Sigmoid colon (tissue), 7 donors: Measurements from ENCODE around the gene IER2. TPM values are rescaled to one million over a fixed set of nuclear protein-coding genes. Genes with fewer than 3 reads are reported as not detected.
A peak's percentile ranks its signal among the peaks of the same experiment; 100 is the strongest.

Source experiments
- DNase-seq: peaks from one replicate; pipeline ENCODE4 v3.0.0-alpha.2; 2019
- H3K27ac ChIP-seq, 4 donors: fragments of 200-600 bp; sonication (generic); one replicate each; pipeline ENCODE4 v1.5.1; 2016 to 2019; ENCODE audit warnings: mild to moderate bottlenecking in 1 of 4
- H3K27me3 ChIP-seq, 3 donors: fragments of 200-600 bp; sonication (generic); one replicate each; pipeline ENCODE4 v1.5.1; 2019; ENCODE audit warnings: mild to moderate bottlenecking in 1 of 3
- H3K36me3 ChIP-seq, 4 donors: fragments of 200-600 bp; sonication (generic); one replicate each; pipeline ENCODE4 v1.5.1; 2016 to 2019
- H3K4me1 ChIP-seq, 4 donors: fragments of 200-600 bp; sonication (generic); one replicate each; pipeline ENCODE4 v1.5.1; 2017 to 2019
- H3K4me3 ChIP-seq, 4 donors: fragments of 200-600 bp; sonication (generic); one replicate each; pipeline ENCODE4 v1.5.1; 2017 to 2019; ENCODE audit warnings: mild to moderate bottlenecking in 2 of 4, moderate library complexity in 1 of 4
- H3K9me3 ChIP-seq, 4 donors: fragments of 200-600 bp in 3 of 4; sonication (generic) in 3 of 4; one replicate each; pipeline versions ENCODE4 v1.5.1 to v1.6.1; 2013 to 2019
- CTCF ChIP-seq, 4 experiments: fragments of 450-650 bp in 3 of 4; fragments of 200-600 bp in 1 of 4; IDR thresholded peaks; one replicate each; pipeline ENCODE4 v1.5.1; 2016 to 2019; ENCODE audit warnings: antibody characterized with exemption in 4 of 4, mild to moderate bottlenecking in 3 of 4, moderate library complexity in 2 of 4
- EP300 ChIP-seq, 4 donors: sonication (generic); formaldehyde crosslinking; IDR thresholded peaks; one replicate each; pipeline ENCODE4 v1.6.1; 2017; ENCODE audit warnings: antibody characterized with exemption in 4 of 4
- POLR2A ChIP-seq, 2 donors: fragments of 450-650 bp; IDR thresholded peaks; one replicate each; pipeline ENCODE4 v1.6.1; 2016; ENCODE audit warnings: antibody characterized with exemption in 2 of 2, mild to moderate bottlenecking in 2 of 2, moderate library complexity in 2 of 2
- POLR2AphosphoS5 ChIP-seq, 4 donors: sonication (generic); formaldehyde crosslinking; IDR thresholded peaks; one replicate each; pipeline ENCODE4 v1.6.1; 2017; ENCODE audit warnings: antibody characterized with exemption in 4 of 4
- WGBS, 2 donors: extraction: QIAGEN DNeasy Blood & Tissue Kit; methylation state at CpG; one replicate each; pipeline ENCODE4 v1.1.7; 2013; 5-methylcytosine and 5-hydroxymethylcytosine counted together
- intact Hi-C: fragments of 100-400 bp; cut with DNase I; formaldehyde crosslinking; loops from one replicate; pipeline ENCODE4 v1.15.1; 2023
- polyA plus RNA-seq, 3 donors: library from polyadenylated mRNA; stranded (reverse); fragments of 200-250 nt; gene quantifications; one replicate each; pipeline ENCODE4 v1.2.3, GENCODE V29; 2013
- total RNA-seq, 4 donors: library from RNA; depleted of rRNA; stranded (reverse); fragments of >200 nt; gene quantifications; one replicate each; pipeline ENCODE4 v1.1.0, GENCODE V29; 2016
- donor health status: healthy with polysubstance abuse.
- donor health status: Bipolar disorder and iron deficiency.
- donor health status: healthy.

Gene IER2, protein sequence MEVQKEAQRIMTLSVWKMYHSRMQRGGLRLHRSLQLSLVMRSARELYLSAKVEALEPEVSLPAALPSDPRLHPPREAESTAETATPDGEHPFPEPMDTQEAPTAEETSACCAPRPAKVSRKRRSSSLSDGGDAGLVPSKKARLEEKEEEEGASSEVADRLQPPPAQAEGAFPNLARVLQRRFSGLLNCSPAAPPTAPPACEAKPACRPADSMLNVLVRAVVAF
- total RNA-seq (100 to 1,000 TPM in 2 of 4 donors, 10 to 100 TPM in 2; 30.3 to 215 (median 85.6) TPM), polyA plus RNA-seq (100 to 1,000 TPM in 2 of 3 donors, 10 to 100 TPM in 1; 62.9 to 163 (median 138) TPM)

GRCh38 chr19:13150187-13150930, at the start of gene IER2, which contains the start of gene STX10:
Gene IER2, plus strand, starts transcription at chr19:13150411. Its CDS starts 2,776 bp downstream, at chr19:13153187.
Gene STX10, minus strand, starts transcription at chr19:13150375. Its CDS starts 202 bp downstream, at chr19:13150173.
- 0 to 1% methylated on average over 51 of the region's 51 CpGs for WGBS, 2 donors
- TF ChIP-seq POLR2AphosphoS5 (IDR thresholded peaks at IDR 0.05) = peak; percentile 95 to 97 (median 96)
- TF ChIP-seq POLR2A (IDR thresholded peaks at IDR 0.05) = peak; percentile 84 to 92
- peak in 3 of 4 experiments; percentile 42 to 58 (median 43) for TF ChIP-seq CTCF (IDR thresholded peaks at IDR 0.05)
- TF ChIP-seq EP300 (IDR thresholded peaks at IDR 0.05) = peak in 1 of 4 donors; percentile 52
- Histone ChIP-seq H3K4me1 (peaks cover 6 to 30% (median 22%) of the 10 kb centered on the region in 4 donors), H3K36me3 (peaks cover 0 to 7% (median 2%) of the 10 kb centered on the region in 4 donors), H3K27me3 (no peaks in the 10 kb centered on the region), H3K4me3 (peak within 1 kb of the TSS; percentile 64 to 96 (median 92)), H3K9me3 (no peaks in the 10 kb centered on the region), H3K27ac (peak within 1 kb of the TSS; percentile 92 to 100 (median 100))
- intact Hi-C loops = loop anchor here (5.0 to 10.0 kb wide), 4 partner anchors 33 to 358 kb away; partner anchors contain the start of genes JUNB, LYL1, NACC1 and NFIX
- DNase-seq = peak; percentile 99

- Histone ChIP-seq H3K4me1 (peaks cover 0 to 69% (median 56%) of the 10 kb centered on the region in 4 donors), H3K9me3 (no peaks in the 10 kb centered on the region), H3K4me3 (peak overlapping the region in 3 of 4 donors; percentile 41 to 58 (median 50)), H3K27ac (peak overlapping the region; percentile 85 to 95 (median 87)), H3K36me3 (no peaks in the 10 kb centered on the region), H3K27me3 (no peaks in the 10 kb centered on the region)
- no peak for TF ChIP-seq POLR2A (IDR thresholded peaks at IDR 0.05)
- TF ChIP-seq EP300 (IDR thresholded peaks at IDR 0.05) = no peak
- no peak for TF ChIP-seq CTCF (IDR thresholded peaks at IDR 0.05)
- TF ChIP-seq POLR2AphosphoS5 (IDR thresholded peaks at IDR 0.05) = no peak
- intact Hi-C loops = loop anchor here (5.0 to 10.0 kb wide), 2 partner anchors 51 to 216 kb away; partner anchors contain the start of genes DNASE2, IER2, KLF1 and STX10
- no peak for DNase-seq
- WGBS, 2 donors = 56 to 69% methylated on average over 18 of the region's 18 CpGs
Observed at GRCh38 chr19:13100841-13101589, 49.2 kb upstream of the IER2 start.

DNA sequence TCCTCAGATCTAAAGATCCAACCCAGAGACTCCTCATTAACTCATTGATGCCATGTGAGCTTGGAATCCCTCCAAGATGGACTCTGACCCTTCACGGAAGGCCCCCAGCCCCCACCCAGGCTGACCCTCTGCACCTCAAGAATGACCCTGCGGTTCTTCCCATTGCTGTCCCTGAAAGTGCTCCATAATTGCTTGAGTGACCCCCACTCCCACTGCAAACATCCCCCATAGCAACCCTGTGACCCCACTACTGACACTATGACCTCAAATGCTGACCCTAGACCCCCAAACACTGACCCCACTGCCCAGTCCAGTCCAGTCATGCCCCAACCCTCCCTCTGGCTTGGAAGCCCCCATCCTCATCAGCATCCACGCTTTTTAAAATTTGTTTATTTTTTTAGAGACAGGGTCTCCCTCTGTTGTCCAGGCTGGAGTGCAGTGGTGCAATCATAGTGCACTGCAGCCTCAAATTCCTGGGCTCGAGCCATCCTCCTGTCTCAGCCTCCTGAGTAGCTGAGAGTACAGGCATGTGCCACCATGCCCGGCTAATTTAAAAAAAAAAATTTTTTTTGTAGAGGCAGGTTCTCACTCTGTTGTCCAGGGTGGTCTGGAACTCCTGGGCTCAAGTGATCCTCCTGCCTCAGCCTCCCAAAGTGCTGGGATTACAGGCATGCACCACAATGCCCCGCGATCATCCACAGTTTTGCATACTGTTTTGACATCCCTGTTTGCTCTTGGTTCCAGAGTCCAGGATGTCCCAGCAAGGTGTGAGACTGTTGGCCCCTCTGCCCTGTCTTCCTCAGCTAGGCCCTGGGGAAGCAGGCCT, 48.4 kb upstream of the IER2 start:
- WGBS, 2 donors = 55 to 71% methylated on average over 7 of the region's 7 CpGs
- Histone ChIP-seq H3K27me3 (no peaks in the 10 kb centered on the region), H3K36me3 (no peaks in the 10 kb centered on the region), H3K27ac (peak overlapping the region; percentile 74 to 95 (median 86)), H3K4me3 (peak overlapping the region; percentile 18 to 58 (median 46)), H3K4me1 (peaks cover 0 to 62% (median 49%) of the 10 kb centered on the region in 4 donors), H3K9me3 (no peaks in the 10 kb centered on the region)
- intact Hi-C loops = loop anchor here (5.0 to 10.0 kb wide), 2 partner anchors 50 to 217 kb away; partner anchors contain the start of genes DNASE2, IER2, KLF1 and STX10
- no peak for DNase-seq
- TF ChIP-seq POLR2AphosphoS5 (IDR thresholded peaks at IDR 0.05) (no peak), EP300 (IDR thresholded peaks at IDR 0.05) (no peak), CTCF (IDR thresholded peaks at IDR 0.05) (no peak), POLR2A (IDR thresholded peaks at IDR 0.05) (no peak)

DNA sequence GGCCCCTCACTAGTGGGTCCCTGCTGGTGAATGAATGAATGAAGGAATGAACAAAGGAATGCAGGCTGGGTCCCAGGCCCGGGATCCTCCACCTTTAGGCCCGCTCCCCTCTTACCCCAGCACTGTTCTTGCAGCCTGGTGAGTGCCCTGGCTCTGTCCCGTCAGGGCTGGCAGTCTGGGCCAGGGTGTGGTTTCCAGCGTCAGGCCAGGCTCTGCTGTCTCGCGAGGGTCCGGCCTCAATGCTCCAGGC, 47.9 kb upstream of the IER2 start:
- peak overlapping the region; percentile 74 to 95 (median 86) for H3K27ac ChIP-seq
- peaks cover 0 to 4% (median under 1%) of the 10 kb centered on the region in 4 donors for H3K36me3 ChIP-seq
- no peaks in the 10 kb centered on the region for H3K9me3 ChIP-seq
- intact Hi-C loops = loop anchor here (5.0 to 10.0 kb wide), 2 partner anchors 50 to 218 kb away; partner anchors contain the start of genes DNASE2, IER2, KLF1 and STX10
- TF ChIP-seq POLR2A (IDR thresholded peaks at IDR 0.05) = no peak
- TF ChIP-seq CTCF (IDR thresholded peaks at IDR 0.05) = no peak
- TF ChIP-seq POLR2AphosphoS5 (IDR thresholded peaks at IDR 0.05) = no peak
- TF ChIP-seq EP300 (IDR thresholded peaks at IDR 0.05) = no peak
- H3K27me3 ChIP-seq = no peaks in the 10 kb centered on the region
- WGBS, 2 donors = 6 to 11% methylated on average over 7 of the region's 7 CpGs
- H3K4me3 ChIP-seq = peak overlapping the region; percentile 18 to 58 (median 46)
- DNase-seq = no peak
- H3K4me1 ChIP-seq = peaks cover 0 to 61% (median 48%) of the 10 kb centered on the region in 4 donors
